Astrocyte (in vitro differentiated cells and primary cell): ENCODE results near the gene EPHA6.
A peak's percentile ranks its signal among the peaks of the same experiment; 100 is the strongest.

Experiments used
- CTCF ChIP-seq: IDR thresholded peaks from 2 replicates; pipeline ENCODE4 v1.5.1; 2011; ENCODE audit warnings: low read depth, mild to moderate bottlenecking, inconsistent platforms, low read length, moderate library complexity; ENCODE audit not compliant: insufficient read depth
- EZH2 ChIP-seq: IDR thresholded peaks from 2 replicates; pipeline ENCODE4 v1.6.1; 2012; ENCODE audit warnings: mild to moderate bottlenecking, low read length, inconsistent platforms; ENCODE audit not compliant: insufficient read depth

- TF ChIP-seq CTCF (peak; percentile 31), EZH2 (peak; percentile 3)
Observed at GRCh38 chr3:96813134-96813819, 1.1 kb upstream of the EPHA6 start.
